ENCODE measurements around the gene CDH13.

CDH13 gene

GRCh38 chr16:83685615-83686165 is 1058.9 kb downstream of the CDH13 start:
- no peak for DNase-seq (ENCODE audit: low read depth)

- DNase-seq (ENCODE audit: low read depth), result no peak
These were observed 1060.0 kb downstream of the CDH13 start for GRCh38 chr16:83686726-83687125.

GRCh38 chr16:83689385-83689831 is 1062.6 kb downstream of the CDH13 start:
- no peak for DNase-seq (ENCODE audit: low read depth)

GRCh38 chr16:83692224-83692623 is 1065.5 kb downstream of the CDH13 start:
- no peak for DNase-seq (ENCODE audit: low read depth)

GRCh38 chr16:83698964-83699363 is 1072.2 kb downstream of the CDH13 start:
- no peak for DNase-seq (ENCODE audit: low read depth)

- DNase-seq (ENCODE audit: low read depth), result no peak
These were observed 1073.0 kb downstream of the CDH13 start for GRCh38 chr16:83699817-83700216.

- DNase-seq (ENCODE audit: low read depth), result no peak
These were observed 1074.1 kb downstream of the CDH13 start for GRCh38 chr16:83700918-83701317.

- no peak for DNase-seq (ENCODE audit: low read depth)
These were observed 1074.7 kb downstream of the CDH13 start for GRCh38 chr16:83701494-83701893.

- no peak for DNase-seq (ENCODE audit: low read depth)
These were observed 1077.9 kb downstream of the CDH13 start for GRCh38 chr16:83704656-83705055.

GRCh38 chr16:83705856-83706255 is 1079.1 kb downstream of the CDH13 start:
- DNase-seq (ENCODE audit: low read depth), result no peak

GRCh38 chr16:83706394-83706793 is 1079.6 kb downstream of the CDH13 start:
- no peak for DNase-seq (ENCODE audit: low read depth)

- no peak for DNase-seq (ENCODE audit: low read depth)
These were observed 1084.3 kb downstream of the CDH13 start for GRCh38 chr16:83711069-83711468.

- DNase-seq (ENCODE audit: low read depth), result no peak
These were observed 1086.8 kb downstream of the CDH13 start for GRCh38 chr16:83713597-83713996.

- DNase-seq (ENCODE audit: low read depth), result no peak
These were observed 1087.5 kb downstream of the CDH13 start for GRCh38 chr16:83714286-83714685.

- DNase-seq (ENCODE audit: low read depth), result no peak
These were observed 1088.6 kb downstream of the CDH13 start for GRCh38 chr16:83715217-83715920.

- no peak for DNase-seq (ENCODE audit: low read depth)
These were observed 1090.5 kb downstream of the CDH13 start for GRCh38 chr16:83717308-83717707.

GRCh38 chr16:83717814-83718213 is 1091.0 kb downstream of the CDH13 start:
- no peak for DNase-seq (ENCODE audit: low read depth)

- DNase-seq (ENCODE audit: low read depth), result no peak
These were observed 1093.4 kb downstream of the CDH13 start for GRCh38 chr16:83720213-83720612.

- DNase-seq (ENCODE audit: low read depth), result no peak
These were observed 1094.2 kb downstream of the CDH13 start for GRCh38 chr16:83720981-83721380.

- no peak for DNase-seq (ENCODE audit: low read depth)
These were observed 1094.9 kb downstream of the CDH13 start for GRCh38 chr16:83721676-83722075.

- no peak for DNase-seq (ENCODE audit: low read depth)
These were observed 1095.9 kb downstream of the CDH13 start for GRCh38 chr16:83722456-83723183.

- DNase-seq (ENCODE audit: low read depth), result no peak
These were observed 1096.5 kb downstream of the CDH13 start for GRCh38 chr16:83723244-83723643.

- no peak for DNase-seq (ENCODE audit: low read depth)
These were observed 1097.1 kb downstream of the CDH13 start for GRCh38 chr16:83723901-83724300.
